Esophagus muscularis mucosa (tissue), 4 donors: ENCODE results near the gene CPSF3. TPM values are rescaled to one million over a fixed set of nuclear protein-coding genes. Genes with fewer than 3 reads are reported as not detected.
A peak's percentile ranks its signal among the peaks of the same experiment; 100 is the strongest.

Source experiments
- DNase-seq: peaks from one replicate; pipeline ENCODE4 v3.0.0-alpha.2; 2017; ENCODE audit errors: extremely low spot score
- H3K27ac ChIP-seq, 4 donors: fragments of 200-600 bp; sonication (generic); replicated peaks in 1 of 4; 1 replicate in 3 of 4; 2 replicates in 1 of 4; pipeline ENCODE4 v1.5.1; 2016 to 2019; ENCODE audit warnings: mild to moderate bottlenecking in 1 of 4
- H3K27me3 ChIP-seq, 4 donors: fragments of 200-600 bp; sonication (generic); one replicate each; pipeline versions ENCODE4 v1.5.1 to v1.6.0; 2016 to 2019
- H3K36me3 ChIP-seq, 4 donors: fragments of 200-600 bp; sonication (generic); one replicate each; pipeline ENCODE4 v1.5.1; 2016 to 2019
- H3K4me1 ChIP-seq, 4 donors: fragments of 200-600 bp; sonication (generic); one replicate each; pipeline ENCODE4 v1.5.1; 2016 to 2019
- H3K4me3 ChIP-seq, 4 donors: fragments of 200-600 bp; sonication (generic); 1 replicate in 2 of 4; 2 replicates in 2 of 4; pipeline ENCODE4 v1.5.1; 2016 to 2019; ENCODE audit warnings: mild to moderate bottlenecking in 4 of 4, moderate library complexity in 1 of 4
- H3K9me3 ChIP-seq, 4 donors: fragments of 200-600 bp; sonication (generic); 1 replicate in 3 of 4; 2 replicates in 1 of 4; pipeline ENCODE4 v1.5.1; 2016 to 2019
- CTCF ChIP-seq, 3 experiments: fragments of 200-600 bp in 2 of 3; fragments of 450-650 bp in 1 of 3; sonication (generic) in 2 of 3; IDR thresholded peaks; one replicate each; pipeline ENCODE4 v1.5.1; 2017 to 2019; ENCODE audit warnings: antibody characterized with exemption in 3 of 3, mild to moderate bottlenecking in 2 of 3, moderate library complexity in 1 of 3
- EP300 ChIP-seq: sonication (generic); formaldehyde crosslinking; IDR thresholded peaks from one replicate; pipeline ENCODE4 v1.6.1; 2017; ENCODE audit warnings: antibody characterized with exemption
- POLR2A ChIP-seq: fragments of 450-650 bp; IDR thresholded peaks from one replicate; pipeline ENCODE4 v1.6.1; 2017; ENCODE audit warnings: antibody characterized with exemption, moderate library complexity, mild to moderate bottlenecking, low read depth
- POLR2AphosphoS5 ChIP-seq, 2 donors: sonication (generic); formaldehyde crosslinking; IDR thresholded peaks; one replicate each; pipeline ENCODE4 v1.6.1; 2017; ENCODE audit warnings: antibody characterized with exemption in 2 of 2
- WGBS: methylation state at CpG from one replicate; pipeline ENCODE4 v1.1.5; 2018; 5-methylcytosine and 5-hydroxymethylcytosine counted together
- intact Hi-C: fragments of 100-400 bp; cut with DNase I; formaldehyde crosslinking; loops from one replicate; pipeline ENCODE4 v1.15.1; 2023
- total RNA-seq, 4 donors: library from RNA; depleted of rRNA; stranded (reverse); fragments of >200 nt; gene quantifications; one replicate each; pipeline versions ENCODE4 v1.1.0 to v1.2.1, GENCODE V29; 2016

Gene CPSF3
- total RNA-seq, 4 donors from 2014 or later, result 18.3 to 22.8 (median 20.7) TPM

- no peaks in the 10 kb centered on the region for H3K27me3 ChIP-seq
- H3K4me3 ChIP-seq, result no peak overlapping the region
- TF ChIP-seq POLR2A (no peak), POLR2AphosphoS5 (IDR thresholded peaks at IDR 0.05) (peak; percentile 13 to 19)
- no peak for DNase-seq
- intact Hi-C loops, result no loop called here
- peak overlapping the region; percentile 61 to 71 (median 62) for H3K27ac ChIP-seq
- peaks cover 10 to 80% (median 53%) of the 10 kb centered on the region in 4 donors for H3K36me3 ChIP-seq
- H3K4me1 ChIP-seq, result peaks cover 6 to 45% (median 19%) of the 10 kb centered on the region in 4 donors
- 74% methylated on average over 29 of the region's 30 CpGs for WGBS
- no peaks in the 10 kb centered on the region for H3K9me3 ChIP-seq
These were observed 44.7 kb upstream of the CPSF3 start for GRCh38 chr2:9378433-9379390.

- H3K9me3 ChIP-seq, result no peaks in the 10 kb centered on the region
- no peak for DNase-seq
- peak overlapping the region; percentile 61 to 71 (median 62) for H3K27ac ChIP-seq
- H3K36me3 ChIP-seq, result peaks cover 10 to 80% (median 52%) of the 10 kb centered on the region in 4 donors
- no peak for TF ChIP-seq CTCF (IDR thresholded peaks at IDR 0.05)
- TF ChIP-seq POLR2A, result no peak
- TF ChIP-seq POLR2AphosphoS5 (IDR thresholded peaks at IDR 0.05), result no peak
- no peak for TF ChIP-seq EP300
- H3K27me3 ChIP-seq, result no peaks in the 10 kb centered on the region
- WGBS, result 78% methylated on average over 5 of the region's 5 CpGs
- H3K4me1 ChIP-seq, result peaks cover 6 to 45% (median 19%) of the 10 kb centered on the region in 4 donors
- no peak overlapping the region for H3K4me3 ChIP-seq
- intact Hi-C loops, result no loop called here
These were observed 44.1 kb upstream of the CPSF3 start for GRCh38 chr2:9379391-9379755.

- no peak for DNase-seq
- Histone ChIP-seq H3K27ac (peak overlapping the region; percentile 43 to 71 (median 62)), H3K4me3 (no peak overlapping the region), H3K4me1 (peaks cover 6 to 45% (median 21%) of the 10 kb centered on the region in 4 donors), H3K27me3 (no peaks in the 10 kb centered on the region), H3K36me3 (peaks cover 15 to 78% (median 52%) of the 10 kb centered on the region in 4 donors), H3K9me3 (no peaks in the 10 kb centered on the region)
- TF ChIP-seq POLR2AphosphoS5 (IDR thresholded peaks at IDR 0.05), result no peak
- no peak for TF ChIP-seq POLR2A
- no peak for TF ChIP-seq EP300
- no peak for TF ChIP-seq CTCF (IDR thresholded peaks at IDR 0.05)
- intact Hi-C loops, result no loop called here
- WGBS, result 85% methylated on average over 16 of the region's 18 CpGs
These were observed 42.5 kb upstream of the CPSF3 start for GRCh38 chr2:9380702-9381628.

GRCh38 chr2:9382604-9383235 lies 40.7 kb upstream of the CPSF3 start:
- TF ChIP-seq POLR2A, result no peak
- TF ChIP-seq CTCF (IDR thresholded peaks at IDR 0.05), result no peak
- no peak for TF ChIP-seq EP300
- TF ChIP-seq POLR2AphosphoS5 (IDR thresholded peaks at IDR 0.05), result no peak
- H3K27ac ChIP-seq, result no peak overlapping the region
- 95% methylated on average over 6 of the region's 6 CpGs for WGBS
- intact Hi-C loops, result no loop called here
- H3K27me3 ChIP-seq, result no peaks in the 10 kb centered on the region
- peaks cover 15 to 72% (median 51%) of the 10 kb centered on the region in 4 donors for H3K36me3 ChIP-seq
- H3K4me3 ChIP-seq, result no peak overlapping the region
- no peak for DNase-seq
- no peaks in the 10 kb centered on the region for H3K9me3 ChIP-seq
- peaks cover 11 to 44% (median 25%) of the 10 kb centered on the region in 4 donors for H3K4me1 ChIP-seq
